Activated CD4-positive, alpha-beta T cell treated with anti-CD3 and anti-CD28 coated beads, Interleukin-2, amount 50 U/mL, for 24 hours (primary cell): ENCODE results near the gene ISCU.

ENCODE experiments used
- DNase-seq, 2 donors: peaks; one replicate each; pipeline ENCODE4 v3.0.0-alpha.2; 2020; ENCODE audit warnings: low read depth in 1 of 2, low spot score in 1 of 2

ISCU gene

GRCh38 chr12:108562348-108563135, at the start of gene ISCU:
ISCU (plus strand) TSS chr12:108562596; CDS start chr12:108562623, 27 bp downstream.
- peak; percentile 97 to 99 for DNase-seq

DNA sequence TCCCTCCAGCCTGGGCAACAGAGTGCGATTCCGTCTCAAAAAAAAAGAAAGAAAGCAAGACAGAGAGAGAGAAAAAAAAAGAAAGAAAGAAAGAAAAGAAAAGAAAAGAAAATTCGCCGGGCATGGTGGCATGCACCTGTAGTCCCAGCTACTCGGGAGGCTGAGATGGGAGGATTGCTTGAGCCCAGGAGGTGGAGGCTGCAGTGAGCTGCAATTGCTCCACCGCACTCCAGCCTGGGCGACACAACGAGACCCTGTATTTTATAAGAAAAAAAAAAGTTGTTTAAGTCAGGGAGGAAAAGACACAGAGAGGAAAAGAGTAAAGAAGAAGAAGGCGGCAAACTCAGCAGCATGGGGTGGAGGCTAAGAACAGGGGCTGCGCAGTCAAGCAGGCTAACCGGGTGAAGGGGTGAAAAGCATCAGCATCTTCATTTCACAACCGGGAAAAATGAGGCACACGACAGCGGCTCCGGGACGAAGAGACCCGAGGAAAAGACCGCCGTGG, 47.9 kb upstream of the ISCU start:
- DNase-seq, result no peak

DNA sequence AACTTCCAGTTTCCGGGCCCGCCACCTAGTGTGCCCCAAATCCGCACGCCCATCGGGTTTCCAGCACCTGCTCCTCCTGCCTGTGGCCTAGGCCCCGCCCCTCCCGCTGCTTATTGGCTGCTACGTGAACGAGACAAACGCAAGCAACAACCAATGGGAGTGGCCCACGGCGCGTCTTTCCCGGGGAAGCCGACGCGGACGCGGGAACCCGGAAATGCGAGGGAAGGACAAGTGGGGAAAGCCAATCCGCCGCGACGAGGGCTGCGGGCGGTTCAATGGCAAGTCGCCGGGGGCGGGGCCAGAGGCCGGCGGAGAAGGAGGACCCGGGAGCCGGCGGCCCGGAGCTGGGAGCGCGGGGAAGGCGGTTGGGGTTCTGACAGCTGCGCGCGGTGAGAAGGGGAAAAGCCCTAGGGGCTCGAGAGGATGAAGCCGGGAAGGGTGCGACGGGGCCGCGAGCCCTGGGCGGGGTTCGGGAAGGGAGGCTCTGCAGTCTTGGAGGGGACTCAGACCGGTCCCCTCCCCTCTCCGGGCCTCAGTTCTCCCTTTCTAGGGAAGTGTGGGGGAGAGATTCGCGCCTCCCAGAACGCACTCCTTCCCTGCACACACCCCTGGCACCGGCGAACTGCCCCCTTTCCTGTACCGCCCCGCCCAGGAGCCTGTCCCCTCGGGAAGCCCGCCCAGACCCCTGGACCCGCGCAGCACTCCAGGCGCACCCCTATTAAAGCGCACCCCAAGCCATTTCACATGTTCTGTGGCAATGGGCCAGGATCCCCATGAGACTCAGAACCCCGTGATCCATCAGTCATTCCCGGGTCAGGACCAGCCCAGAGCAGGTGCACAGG, 47.2 kb upstream of the ISCU start, which contains the start of gene FICD:
FICD (plus strand) TSS at position 305 of the 842 bp plus-strand sequence. CDS start 1,696 bp downstream, outside the sequence.
- peak; percentile 97 to 99 for DNase-seq

DNA sequence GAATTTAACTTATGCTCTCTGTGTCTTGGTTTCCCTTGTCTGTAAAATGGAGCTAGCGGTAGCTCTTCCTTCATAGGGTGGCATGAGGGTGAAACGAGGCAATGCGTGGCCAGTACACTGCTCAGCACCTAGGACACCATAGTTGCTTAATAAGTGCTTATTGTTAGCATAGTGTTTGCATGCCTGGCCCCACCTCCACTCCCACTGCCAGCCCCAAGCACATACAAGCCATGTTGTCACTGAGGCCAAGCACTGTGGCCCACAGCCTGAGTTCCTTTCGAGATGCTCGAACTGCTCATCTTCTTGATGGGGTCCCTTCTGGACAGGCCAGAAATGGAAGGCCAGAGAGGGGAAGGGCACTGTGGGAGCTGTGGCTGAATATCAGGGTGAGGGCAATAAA, 46.5 kb upstream of the ISCU start:
- DNase-seq, result no peak

DNA sequence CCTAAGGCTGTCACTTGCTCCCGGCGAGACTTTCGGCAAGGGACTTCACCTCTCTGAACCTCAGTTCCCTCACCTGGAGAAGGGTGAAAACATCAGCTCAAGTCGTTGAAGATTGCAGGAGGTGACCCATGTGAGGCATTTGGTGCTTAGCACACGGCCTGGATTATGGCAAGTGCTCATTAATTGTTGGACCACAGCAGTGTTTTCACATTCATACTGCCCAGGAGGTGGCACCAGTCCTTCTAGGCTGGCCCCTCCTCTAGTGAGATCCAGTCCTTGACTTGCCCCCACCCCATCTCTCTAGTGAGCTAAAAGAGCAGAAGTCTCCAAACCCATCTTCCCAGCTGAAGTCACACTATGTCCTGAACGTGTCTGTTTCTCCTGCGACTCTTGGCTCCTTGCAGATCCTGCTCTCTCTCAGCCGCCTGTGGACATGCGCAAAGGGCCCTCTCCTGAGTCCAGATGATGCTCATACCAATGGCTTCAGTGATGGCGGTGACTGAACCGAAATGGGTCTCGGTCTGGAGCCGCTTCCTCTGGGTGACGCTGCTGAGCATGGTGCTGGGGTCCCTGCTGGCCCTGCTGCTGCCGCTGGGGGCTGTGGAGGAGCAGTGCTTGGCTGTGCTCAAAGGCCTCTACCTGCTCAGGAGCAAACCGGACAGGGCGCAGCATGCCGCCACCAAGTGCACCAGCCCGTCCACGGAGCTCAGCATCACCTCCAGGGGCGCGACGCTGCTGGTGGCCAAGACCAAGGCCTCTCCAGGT, 45.7 kb upstream of the ISCU start:
- DNase-seq, result no peak

GRCh38 chr12:108517288-108518100, 44.9 kb upstream of the ISCU start:
- no peak for DNase-seq

DNA sequence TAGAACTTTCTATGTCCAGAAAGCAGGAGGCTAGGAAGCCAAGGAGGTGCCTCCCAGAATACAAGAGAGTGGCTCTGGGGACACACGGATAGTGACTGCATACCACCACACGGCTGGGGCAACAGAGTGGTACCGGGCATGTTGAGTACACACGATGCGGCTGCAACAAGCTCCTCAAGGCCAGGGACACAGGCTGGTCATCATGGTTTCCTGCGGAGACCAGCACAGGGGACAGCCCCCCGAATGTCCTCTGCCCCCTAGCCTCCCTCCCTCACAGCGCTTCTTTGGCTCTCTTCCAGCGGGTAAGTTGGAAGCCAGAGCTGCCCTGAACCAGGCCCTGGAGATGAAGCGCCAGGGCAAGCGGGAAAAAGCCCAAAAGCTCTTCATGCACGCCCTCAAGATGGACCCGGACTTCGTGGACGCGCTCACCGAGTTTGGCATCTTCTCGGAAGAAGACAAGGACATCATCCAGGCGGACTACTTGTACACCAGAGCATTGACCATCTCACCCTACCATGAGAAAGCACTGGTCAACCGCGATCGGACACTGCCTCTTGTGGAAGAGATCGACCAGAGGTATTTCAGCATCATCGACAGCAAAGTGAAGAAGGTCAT, 44.2 kb upstream of the ISCU start:
- DNase-seq, result no peak

- DNase-seq, result no peak
These were observed 43.5 kb upstream of the ISCU start for GRCh38 chr12:108518716-108519496.

DNA sequence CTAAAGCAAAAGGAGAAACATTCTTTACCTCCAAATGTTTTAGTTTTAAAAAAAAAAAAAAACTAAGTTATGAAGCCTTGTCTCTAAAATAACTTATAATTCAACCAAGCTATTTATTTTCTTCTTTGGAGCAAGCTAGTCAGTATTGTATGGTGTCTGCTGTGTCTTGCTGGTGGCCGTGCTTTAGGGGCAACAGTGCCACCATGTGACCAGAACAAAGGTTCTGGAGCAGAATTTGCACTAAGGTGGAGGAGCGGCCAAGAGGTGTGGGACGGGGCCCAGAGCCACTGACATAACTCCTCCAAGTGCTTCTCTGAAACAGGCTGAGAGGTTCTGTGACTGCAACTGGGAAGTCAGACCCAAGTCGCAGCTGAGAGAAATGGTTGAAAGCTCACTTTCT, 42.8 kb upstream of the ISCU start:
- no peak for DNase-seq

- DNase-seq, result no peak
These were observed 39.0 kb upstream of the ISCU start for GRCh38 chr12:108523365-108523764.

GRCh38 chr12:108525681-108526080, 36.7 kb upstream of the ISCU start:
- no peak for DNase-seq

DNA sequence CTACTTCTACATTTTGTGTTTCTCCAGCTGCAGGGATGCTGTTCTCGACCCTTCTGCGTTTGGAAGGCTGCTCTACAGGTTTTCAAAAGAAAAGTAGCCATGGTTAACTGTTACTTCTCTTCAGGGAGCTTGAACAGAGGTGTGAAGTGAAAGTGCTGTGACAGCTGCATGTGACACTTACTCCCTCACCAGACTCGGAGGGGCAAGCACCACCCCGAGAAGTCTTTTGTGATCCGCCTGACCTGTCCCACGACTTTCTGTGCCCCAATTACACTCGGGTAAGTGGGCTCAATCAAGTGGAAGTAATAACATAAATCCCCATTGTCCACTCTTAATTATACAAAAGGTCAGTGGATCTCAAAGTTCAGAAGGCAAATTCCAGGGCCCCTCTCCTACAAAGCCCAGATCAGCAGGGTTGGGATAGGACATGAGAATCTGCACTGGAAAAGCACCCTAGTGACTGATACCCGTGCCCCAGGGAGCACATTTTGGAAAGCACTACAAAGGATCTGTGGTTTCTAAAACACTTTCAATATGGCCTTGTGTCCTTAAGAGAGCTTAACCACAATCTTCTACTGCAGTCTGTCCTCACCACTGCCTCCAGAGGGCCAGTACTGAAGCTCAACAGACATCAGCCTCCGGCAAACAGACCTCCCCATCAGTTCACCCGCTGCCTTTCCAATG, 35.8 kb upstream of the ISCU start:
- no peak for DNase-seq

DNA sequence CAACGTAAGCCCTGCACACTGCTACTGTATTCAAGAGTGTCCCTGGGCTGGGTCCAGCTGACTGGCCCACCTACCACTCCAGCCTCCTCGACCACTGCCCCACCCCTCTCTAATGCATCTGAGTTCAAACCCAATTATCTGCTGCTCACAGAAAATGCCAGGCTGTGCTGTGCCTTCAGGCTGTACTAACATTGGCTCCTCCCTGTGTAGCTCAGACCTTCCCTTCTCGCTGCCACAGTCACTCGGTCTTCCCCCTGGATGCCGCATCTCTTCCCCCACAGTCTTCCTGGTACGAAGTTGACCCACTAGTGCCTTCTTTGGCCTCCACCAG, 35.3 kb upstream of the ISCU start:
- no peak for DNase-seq

- DNase-seq, result no peak
These were observed 32.2 kb upstream of the ISCU start for GRCh38 chr12:108530161-108530560.

DNA sequence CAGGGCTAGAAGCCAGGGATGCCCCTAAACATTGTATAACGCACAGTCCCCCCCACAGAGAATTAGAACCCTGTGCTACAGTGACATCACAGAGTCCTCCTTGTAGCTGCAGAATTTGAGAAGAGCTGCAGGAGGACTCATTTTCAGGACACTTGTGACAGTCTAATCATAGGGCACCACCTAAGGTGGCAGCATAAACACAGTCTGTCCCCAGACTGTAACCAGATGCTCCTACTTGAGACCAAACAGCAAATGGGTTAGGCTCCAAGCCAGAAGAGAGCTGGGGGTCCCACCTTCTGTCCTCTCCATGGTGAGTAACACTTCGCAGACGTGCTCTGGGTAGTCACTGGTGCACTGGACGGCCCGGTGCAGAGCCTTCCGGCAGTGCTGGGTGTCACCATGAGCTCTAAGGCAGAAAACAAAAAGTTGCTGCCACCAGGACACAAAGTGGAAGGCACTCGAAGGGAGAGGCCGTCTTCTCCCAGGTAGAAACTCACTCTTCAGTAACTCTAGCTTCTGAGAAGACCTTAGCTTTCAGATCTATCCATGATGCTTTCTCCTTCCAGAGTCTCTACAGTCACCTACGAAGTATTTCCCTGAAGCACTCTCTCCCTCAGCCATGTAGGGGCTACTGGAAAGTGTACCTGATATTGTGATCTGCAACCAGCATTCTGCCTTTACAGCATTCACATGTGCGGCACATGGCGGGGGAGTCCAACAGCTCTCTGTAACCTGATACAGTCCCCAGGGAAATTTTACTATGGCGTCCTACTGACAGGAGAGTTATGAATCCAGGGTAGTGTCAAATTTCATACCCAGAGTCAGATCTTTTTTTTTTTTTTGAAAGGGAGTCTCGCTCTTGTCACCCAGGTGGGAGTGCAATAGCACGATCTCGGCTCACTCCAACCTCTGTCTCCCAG, 30.2 kb upstream of the ISCU start:
- no peak for DNase-seq

DNA sequence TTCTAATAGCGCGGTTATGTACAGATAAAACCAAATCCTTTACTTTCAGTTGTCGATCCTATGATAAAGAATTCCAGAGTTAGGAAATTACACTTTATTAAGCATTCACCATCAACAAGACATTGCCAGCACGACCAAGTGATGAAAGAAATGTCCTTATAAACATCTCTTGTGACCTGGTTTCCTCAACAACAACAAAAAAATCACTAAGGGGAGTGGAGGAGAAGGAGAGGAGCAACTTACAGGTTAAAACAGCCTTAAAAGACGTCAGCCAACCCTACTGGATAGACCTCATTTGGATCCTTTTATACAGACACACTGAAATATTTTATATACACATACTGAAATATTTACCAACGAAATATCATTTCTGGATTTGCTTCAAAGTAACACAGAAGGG, 24.2 kb upstream of the ISCU start:
- DNase-seq, result no peak

DNA sequence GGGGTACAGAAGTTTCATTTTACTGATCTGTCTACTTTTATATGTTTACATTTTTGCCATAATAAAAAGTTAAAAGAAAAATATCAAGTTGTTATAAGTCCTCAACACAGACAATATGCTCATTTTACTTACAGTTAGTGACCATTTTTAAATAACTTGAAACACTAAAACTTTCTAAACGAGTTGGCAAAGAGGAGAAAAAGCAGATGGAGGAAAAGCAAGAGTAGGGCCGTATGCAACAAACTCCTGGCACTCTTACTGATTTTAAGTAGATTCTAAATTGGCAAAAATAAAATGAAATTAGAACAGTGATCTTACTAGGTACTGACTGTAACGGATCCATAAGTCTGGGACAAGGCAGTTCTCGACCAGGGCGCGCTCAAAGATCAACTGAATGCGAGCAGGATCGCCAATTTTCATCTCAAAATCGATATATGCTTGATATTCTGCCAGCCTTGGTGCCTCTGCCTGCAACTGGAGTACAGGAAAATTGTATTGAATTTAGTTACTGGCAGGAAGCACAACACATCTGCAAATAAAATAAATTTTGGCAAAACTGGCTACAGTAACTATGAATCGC, 23.7 kb upstream of the ISCU start:
- DNase-seq, result no peak
